Mesendoderm (in vitro differentiated cells): Measurements from ENCODE around the gene GPC1.

ENCODE experiments used
- DNase-seq: peaks from one replicate; pipeline ENCODE4 v3.0.0; 2013
- H2AK5ac ChIP-seq: 2 replicates; pipeline ENCODE4 v1.6.1; 2013; ENCODE audit warnings: low read length, inconsistent platforms
- H2BK120ac ChIP-seq: 2 replicates; pipeline ENCODE4 v1.6.1; 2013; ENCODE audit warnings: low read depth, mild to moderate bottlenecking, low read length, moderate library complexity, mixed read lengths
- H2BK15ac ChIP-seq: replicated peaks from 2 replicates; pipeline ENCODE4 v1.6.1; 2013; ENCODE audit warnings: low read depth, mild to moderate bottlenecking, moderate library complexity
- H2BK5ac ChIP-seq: 2 replicates; pipeline ENCODE4 v1.6.1; 2013; ENCODE audit warnings: low read length, inconsistent platforms
- H3K18ac ChIP-seq: 2 replicates; pipeline ENCODE4 v1.6.1; 2013; ENCODE audit warnings: mild to moderate bottlenecking, low read length, mixed read lengths
- H3K23ac ChIP-seq: one replicate; pipeline ENCODE4 v1.6.1; 2013; ENCODE audit warnings: low read length
- H3K27ac ChIP-seq: 2 replicates; pipeline ENCODE4 v1.5.1; 2013; ENCODE audit warnings: low read depth, mild to moderate bottlenecking, inconsistent platforms, low read length, moderate library complexity
- H3K27me3 ChIP-seq: 2 replicates; pipeline ENCODE4 v1.6.1; 2013; ENCODE audit warnings: low read length, control low read depth, mild to moderate bottlenecking, inconsistent platforms; ENCODE audit not compliant: insufficient read depth, poor library complexity
- H3K36me3 ChIP-seq: 2 replicates; pipeline ENCODE4 v1.6.1; 2013; ENCODE audit warnings: low read length, inconsistent platforms; ENCODE audit not compliant: control insufficient read depth, insufficient read depth
- H3K4ac ChIP-seq: one replicate; pipeline ENCODE4 v1.6.1; 2013; ENCODE audit warnings: low read depth, mild to moderate bottlenecking, low read length, moderate library complexity
- H3K4me1 ChIP-seq: 2 replicates; pipeline ENCODE4 v1.6.1; 2013; ENCODE audit warnings: low read depth, low read length, inconsistent platforms; ENCODE audit not compliant: control insufficient read depth
- H3K4me2 ChIP-seq: 2 replicates; pipeline ENCODE4 v1.6.1; 2013; ENCODE audit warnings: low read length
- H3K4me3 ChIP-seq: 2 replicates; pipeline ENCODE4 v1.5.1; 2013; ENCODE audit warnings: mild to moderate bottlenecking, low read length
- H3K56ac ChIP-seq: one replicate; pipeline ENCODE4 v1.6.1; 2013; ENCODE audit warnings: low read length
- H3K79me1 ChIP-seq: 2 replicates; pipeline ENCODE4 v1.6.1; 2013; ENCODE audit warnings: low read length, inconsistent platforms
- H3K79me2 ChIP-seq: 2 replicates; pipeline ENCODE4 v1.6.1; 2013; ENCODE audit warnings: mild to moderate bottlenecking, low read length; ENCODE audit not compliant: control insufficient read depth, insufficient read depth
- H3K9ac ChIP-seq: 2 replicates; pipeline ENCODE4 v1.6.1; 2013; ENCODE audit warnings: low read length, inconsistent platforms
- H4K5ac ChIP-seq: one replicate; pipeline ENCODE4 v1.6.1; 2013; ENCODE audit warnings: low read length
- H4K8ac ChIP-seq: one replicate; pipeline ENCODE4 v1.6.1; 2013; ENCODE audit warnings: low read depth, mild to moderate bottlenecking, control low read depth, low read length, moderate library complexity
- WGBS: extraction: QIAGEN DNeasy Blood & Tissue Kit; methylation state at CpG from one replicate; pipeline ENCODE4 v1.1.7; 2013; ENCODE audit warnings: low lambda C conversion rate, missing lambda C conversion rate; ENCODE audit not compliant: insufficient coverage; ENCODE audit errors: extremely low coverage; 5-methylcytosine and 5-hydroxymethylcytosine counted together

Gene GPC1

GRCh38 chr2:240425236-240425615 lies 10.2 kb upstream of the GPC1 start:
- Histone ChIP-seq H3K56ac (no peak overlapping the region), H3K27ac (no peak overlapping the region), H3K79me2 (no peaks in the 10 kb centered on the region), H3K79me1 (no peaks in the 10 kb centered on the region), H4K8ac (no peak overlapping the region), H3K18ac (no peak overlapping the region), H3K4me1 (no peaks in the 10 kb centered on the region), H2AK5ac (no peak overlapping the region), H3K23ac (no peak overlapping the region), H3K9ac (no peak overlapping the region), H2BK120ac (no peak overlapping the region), H3K36me3 (no peaks in the 10 kb centered on the region), H3K4ac (no peak overlapping the region), H3K4me2 (no peak overlapping the region), H4K5ac (no peak overlapping the region), H2BK15ac (no peak overlapping the region), H3K4me3 (no peak overlapping the region), H3K27me3 (no peaks in the 10 kb centered on the region), H2BK5ac (no peak overlapping the region)
- no peak for DNase-seq
- no CpG with 5 or more reads among the region's 6 CpGs for WGBS

GRCh38 chr2:240425697-240426096 lies 9.8 kb upstream of the GPC1 start:
- Histone ChIP-seq H3K27ac (no peak overlapping the region), H3K23ac (no peak overlapping the region), H4K8ac (no peak overlapping the region), H4K5ac (no peak overlapping the region), H3K56ac (no peak overlapping the region), H2BK15ac (no peak overlapping the region), H3K18ac (no peak overlapping the region), H2BK120ac (no peak overlapping the region), H3K79me2 (no peaks in the 10 kb centered on the region), H3K27me3 (no peaks in the 10 kb centered on the region), H3K79me1 (no peaks in the 10 kb centered on the region), H3K4me1 (no peaks in the 10 kb centered on the region), H2AK5ac (no peak overlapping the region), H3K4ac (no peak overlapping the region), H3K4me3 (no peak overlapping the region), H3K9ac (no peak overlapping the region), H3K36me3 (no peaks in the 10 kb centered on the region), H3K4me2 (no peak overlapping the region), H2BK5ac (no peak overlapping the region)
- no peak for DNase-seq
- no CpG with 5 or more reads among the region's 5 CpGs for WGBS

GRCh38 chr2:240426845-240427721 lies 8.4 kb upstream of the GPC1 start:
- no peak overlapping the region for H3K27ac ChIP-seq
- WGBS = no CpG with 5 or more reads among the region's 21 CpGs

GRCh38 chr2:240427729-240428128 lies 7.7 kb upstream of the GPC1 start:
- Histone ChIP-seq H4K5ac (no peak overlapping the region), H3K4me2 (no peak overlapping the region), H3K4ac (no peak overlapping the region), H2BK5ac (no peak overlapping the region), H2BK120ac (no peak overlapping the region), H3K4me1 (no peaks in the 10 kb centered on the region), H2AK5ac (no peak overlapping the region), H3K9ac (no peak overlapping the region), H3K36me3 (no peaks in the 10 kb centered on the region), H3K79me2 (no peaks in the 10 kb centered on the region), H3K4me3 (no peak overlapping the region), H2BK15ac (no peak overlapping the region), H3K56ac (no peak overlapping the region), H4K8ac (no peak overlapping the region), H3K27me3 (no peaks in the 10 kb centered on the region), H3K27ac (no peak overlapping the region), H3K18ac (no peak overlapping the region), H3K23ac (no peak overlapping the region), H3K79me1 (no peaks in the 10 kb centered on the region)
- no peak for DNase-seq
- no CpG with 5 or more reads among the region's 6 CpGs for WGBS

More at GRCh38 chr2:240426845-240427721, 8.4 kb upstream of the GPC1 start:
- no peak overlapping the region for H4K5ac ChIP-seq
- no peak overlapping the region for H3K9ac ChIP-seq
- no peak overlapping the region for H2BK120ac ChIP-seq
- H3K18ac ChIP-seq = no peak overlapping the region
- H4K8ac ChIP-seq = no peak overlapping the region
- H2BK5ac ChIP-seq = no peak overlapping the region
- no peaks in the 10 kb centered on the region for H3K27me3 ChIP-seq
- no peak overlapping the region for H3K4ac ChIP-seq
- no peaks in the 10 kb centered on the region for H3K79me2 ChIP-seq
- no peak overlapping the region for H3K4me2 ChIP-seq
- no peak overlapping the region for H2AK5ac ChIP-seq
- H3K56ac ChIP-seq = no peak overlapping the region
- DNase-seq = no peak
- no peak overlapping the region for H2BK15ac ChIP-seq
- no peaks in the 10 kb centered on the region for H3K79me1 ChIP-seq
- H3K4me3 ChIP-seq = no peak overlapping the region
- H3K4me1 ChIP-seq = no peaks in the 10 kb centered on the region
- no peaks in the 10 kb centered on the region for H3K36me3 ChIP-seq
- H3K23ac ChIP-seq = no peak overlapping the region

- Histone ChIP-seq H2BK5ac (no peak overlapping the region), H3K79me1 (no peaks in the 10 kb centered on the region), H2BK120ac (no peak overlapping the region), H4K5ac (no peak overlapping the region), H3K56ac (no peak overlapping the region), H3K23ac (no peak overlapping the region), H3K4me1 (no peaks in the 10 kb centered on the region), H3K4me2 (no peak overlapping the region), H3K4me3 (no peak overlapping the region), H2BK15ac (no peak overlapping the region), H3K27me3 (no peaks in the 10 kb centered on the region), H3K36me3 (no peaks in the 10 kb centered on the region), H3K27ac (no peak overlapping the region), H3K18ac (no peak overlapping the region), H3K79me2 (no peaks in the 10 kb centered on the region), H3K9ac (no peak overlapping the region), H3K4ac (no peak overlapping the region), H4K8ac (no peak overlapping the region), H2AK5ac (no peak overlapping the region)
- DNase-seq = no peak
- WGBS = no CpG with 5 or more reads among the region's 5 CpGs
Measured at GRCh38 chr2:240428245-240428644, 7.2 kb upstream of the GPC1 start.
